Stimulated activated CD8-positive, alpha-beta memory T cell treated with anti-CD3 and anti-CD28 coated beads, Interleukin-15, amount 100 ng/mL, for 48 hours (primary cell): Measurements from ENCODE around the gene FRRS1L.

Experiments used
- DNase-seq, 2 donors: peaks; one replicate each; pipeline ENCODE4 v3.0.0-alpha.2; 2020; ENCODE audit warnings: low read depth in 2 of 2

The FRRS1L gene

DNA sequence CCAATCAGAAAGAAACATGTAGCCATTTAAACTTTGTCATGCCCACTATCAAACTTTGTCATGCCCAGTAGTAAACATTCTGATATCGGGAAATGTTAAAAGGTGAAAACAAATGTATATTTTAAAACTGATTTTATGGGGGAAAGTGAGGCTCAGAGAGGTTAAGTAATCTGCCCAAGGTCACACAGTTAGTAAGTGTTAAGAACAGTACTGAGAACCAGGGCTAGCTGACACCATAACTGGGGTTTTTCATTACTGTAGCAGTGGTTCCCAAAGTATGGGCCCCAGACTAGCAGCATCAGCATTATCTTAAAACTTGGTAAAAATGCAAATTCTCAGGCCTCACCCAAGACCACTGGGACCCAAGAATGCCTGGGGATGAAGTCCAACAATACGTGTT, 9.9 kb upstream of the FRRS1L start:
- no peak for DNase-seq

DNA sequence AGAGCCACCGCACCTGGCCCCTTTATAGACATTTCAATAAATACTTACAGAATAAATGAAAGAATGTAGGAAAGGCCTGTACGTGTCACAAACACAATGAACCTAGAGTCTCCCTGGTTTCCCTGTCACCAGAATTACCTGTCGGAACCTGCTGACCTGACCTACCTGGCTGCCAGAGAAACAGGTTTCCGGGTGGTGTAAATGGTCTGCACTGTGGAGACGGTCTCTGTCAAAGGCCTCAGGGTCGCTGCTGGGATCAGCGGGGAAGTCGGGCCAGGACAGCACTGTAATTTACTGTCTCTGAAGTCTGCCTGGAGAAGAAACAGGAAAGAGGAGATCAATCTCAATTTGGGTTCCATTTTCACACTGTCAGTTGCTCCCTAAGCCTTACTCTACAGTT, 9.3 kb upstream of the FRRS1L start:
- DNase-seq, result no peak

DNA sequence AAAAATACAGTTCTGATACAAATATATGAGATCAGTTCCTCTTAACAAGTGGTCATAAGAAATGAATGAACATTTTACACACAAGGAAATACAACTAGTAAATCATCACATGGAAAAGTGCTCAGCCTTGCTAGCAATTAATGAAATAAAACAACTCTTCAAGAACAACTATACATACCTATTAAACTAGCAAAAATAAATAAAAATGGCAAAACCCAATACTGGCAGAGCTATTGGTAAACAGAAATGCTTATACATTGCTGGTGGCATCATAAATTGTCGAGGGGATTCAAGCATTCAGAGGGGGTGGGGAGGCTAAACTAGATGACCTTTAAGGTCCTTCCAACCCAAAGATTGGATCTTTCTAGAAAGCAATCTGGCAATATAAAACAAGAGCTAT, 5.9 kb upstream of the FRRS1L start:
- DNase-seq, result no peak

DNA sequence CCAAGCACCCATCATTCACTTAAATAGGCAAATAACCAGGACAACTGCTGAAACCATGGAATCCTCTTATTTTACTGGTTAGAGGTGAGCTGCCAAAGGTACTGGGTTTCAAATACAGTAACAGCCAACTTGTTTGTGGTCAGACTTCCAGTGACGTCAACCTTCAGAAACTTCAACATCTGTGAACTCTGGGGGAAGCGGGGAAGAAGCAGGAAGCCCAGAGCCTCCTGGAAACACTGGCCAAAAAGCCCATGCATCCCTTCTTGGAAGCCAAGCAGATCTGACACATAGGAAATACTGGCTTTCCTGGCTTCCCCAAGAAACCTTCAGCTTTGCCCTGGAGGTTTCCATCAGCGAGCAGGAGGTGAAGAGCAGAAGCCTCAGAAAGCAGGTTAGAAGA, 4.9 kb upstream of the FRRS1L start:
- no peak for DNase-seq

DNA sequence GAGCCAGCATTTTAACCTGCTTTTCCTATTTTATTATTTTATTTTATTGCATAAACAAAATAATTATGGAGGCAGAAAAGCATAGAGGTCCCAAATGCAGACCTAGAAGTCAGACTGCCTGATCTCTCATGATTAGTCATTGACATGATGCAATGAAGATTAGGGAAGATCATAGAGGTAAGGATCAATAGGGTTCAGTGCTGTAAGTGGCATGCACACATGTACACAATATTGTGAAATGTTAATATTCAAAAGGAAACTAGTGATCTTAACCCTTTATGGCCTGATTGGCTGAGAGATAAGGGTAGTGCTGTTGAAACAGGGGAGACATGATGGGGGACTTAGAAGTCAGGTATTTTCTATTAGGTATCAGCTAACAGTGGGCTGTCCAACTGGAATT, 1.1 kb upstream of the FRRS1L start:
- no peak for DNase-seq

DNA sequence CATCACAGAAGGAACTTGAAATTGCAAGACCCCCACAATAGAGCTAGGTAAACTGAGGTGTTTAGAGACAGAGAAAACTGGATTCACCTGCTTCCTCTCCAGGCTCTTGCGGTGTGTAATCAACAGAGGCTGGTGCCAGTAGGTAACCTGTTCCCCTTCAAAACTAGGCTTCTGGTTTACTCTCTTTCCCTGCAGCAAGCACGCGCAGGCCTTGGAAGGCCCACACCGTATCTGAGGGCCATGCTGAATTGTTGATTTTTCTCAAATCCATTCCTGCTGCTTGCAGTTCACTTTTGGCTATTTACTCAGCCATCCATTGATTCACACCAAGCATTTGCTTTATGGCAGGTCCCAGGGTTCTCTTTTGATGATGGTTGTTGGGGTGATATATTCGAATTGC, 667 bp upstream of the FRRS1L start:
- no peak for DNase-seq

DNA sequence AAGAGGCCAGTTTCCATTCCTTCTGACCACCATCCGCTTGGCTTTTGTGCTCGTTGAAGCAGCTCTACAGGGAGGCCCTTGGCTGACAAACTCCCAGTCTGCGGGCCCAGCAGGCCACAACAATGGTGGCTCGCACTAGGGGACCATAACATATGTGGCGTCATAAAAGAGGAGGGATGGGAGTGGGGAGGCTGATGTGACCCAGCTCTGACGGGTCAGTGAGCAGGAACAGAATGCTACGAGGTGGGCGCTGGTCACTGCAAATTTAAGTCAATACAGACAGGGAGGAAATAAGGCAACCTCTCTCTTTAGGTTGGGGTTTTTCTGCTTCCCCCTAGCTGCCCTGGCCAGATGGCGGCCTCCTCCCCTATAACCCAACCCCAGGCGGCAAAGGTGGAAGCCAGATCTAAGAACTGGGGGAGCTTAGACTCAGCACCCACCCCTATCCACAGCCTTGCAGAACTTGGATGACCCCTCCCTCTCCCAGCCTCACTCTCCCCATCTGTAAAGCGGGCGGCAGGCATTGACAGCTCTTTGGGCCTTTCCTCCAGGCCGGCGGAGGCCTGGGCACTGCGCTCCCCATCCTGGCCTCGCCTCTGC, 778 bp downstream of the FRRS1L start:
- DNase-seq, result no peak

DNA sequence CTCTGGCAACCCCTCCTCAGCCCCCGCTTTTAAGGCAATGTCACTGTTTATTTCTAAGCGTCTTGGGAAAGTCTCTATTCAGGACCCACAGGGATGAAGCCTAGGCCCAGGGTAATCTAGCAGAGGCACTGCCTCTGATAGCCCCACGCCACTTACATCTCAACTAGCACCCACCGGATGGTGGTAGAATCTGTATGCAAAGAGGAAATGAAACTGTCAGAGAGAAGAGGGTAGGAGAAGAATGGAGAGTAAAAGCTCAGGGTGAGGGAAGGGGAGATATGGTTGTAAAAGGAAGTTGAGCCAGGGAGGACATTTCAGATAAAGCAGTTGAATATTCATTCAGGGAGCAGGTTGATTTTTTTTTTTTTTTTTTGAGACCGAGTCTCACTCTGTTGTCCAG, 3.0 kb downstream of the FRRS1L start:
- DNase-seq, result no peak

DNA sequence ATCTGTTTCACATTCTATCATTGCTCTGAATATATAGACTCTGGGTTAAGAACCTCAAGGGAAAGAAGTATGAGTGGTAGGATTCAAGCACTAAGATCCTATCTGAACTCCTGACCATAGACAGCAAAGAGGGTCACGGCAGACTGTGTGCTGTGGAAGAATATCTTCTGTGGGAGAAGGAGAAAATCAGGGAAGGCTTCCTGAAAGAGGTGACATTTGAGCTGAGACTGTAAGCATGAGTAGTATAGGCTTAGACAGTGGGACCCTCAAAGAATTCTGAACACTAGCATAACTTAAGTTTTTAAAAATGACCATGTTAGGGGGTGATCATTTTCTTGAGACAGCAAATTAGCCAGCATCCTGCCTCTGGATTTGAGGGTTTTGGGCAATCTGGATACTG, 3.9 kb downstream of the FRRS1L start:
- no peak for DNase-seq

DNA sequence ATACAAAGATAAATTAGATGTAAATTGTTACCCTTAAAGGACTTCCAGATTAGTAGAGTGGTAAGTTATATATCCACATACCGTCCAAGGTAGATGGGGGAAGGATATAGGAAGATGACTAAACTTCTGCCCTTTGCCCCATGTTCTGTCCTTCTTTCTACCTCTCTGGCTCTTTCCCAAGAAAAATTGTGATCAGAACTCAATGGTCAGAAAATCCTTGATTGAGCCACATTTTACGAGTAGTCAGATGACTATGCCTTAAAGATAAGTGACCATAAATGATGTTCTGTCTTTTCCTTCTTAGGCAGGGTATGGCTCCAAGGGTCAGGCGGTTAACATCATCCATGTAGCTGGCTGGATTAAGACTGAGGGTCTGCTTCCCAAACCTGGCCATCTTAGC, 4.4 kb downstream of the FRRS1L start:
- no peak for DNase-seq

DNA sequence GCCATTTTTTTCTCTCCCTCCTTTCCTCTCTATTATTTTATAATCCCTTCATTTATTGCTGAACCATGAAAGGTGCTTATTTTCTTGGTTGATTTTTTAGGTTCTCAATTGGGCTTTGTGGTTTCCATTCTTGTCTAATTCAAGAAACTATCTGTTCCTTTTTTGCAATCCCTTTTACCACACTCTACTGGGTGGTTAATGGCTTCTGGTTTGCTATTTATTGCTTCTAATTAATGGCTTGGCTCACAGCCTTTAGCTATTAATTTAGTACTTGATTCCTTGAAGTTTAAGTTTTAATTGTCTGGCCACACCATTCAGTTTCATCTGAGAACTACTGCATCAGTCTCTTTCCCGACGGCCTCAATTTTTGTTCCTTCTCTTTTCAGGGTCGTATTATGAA, 5.6 kb downstream of the FRRS1L start:
- no peak for DNase-seq

DNA sequence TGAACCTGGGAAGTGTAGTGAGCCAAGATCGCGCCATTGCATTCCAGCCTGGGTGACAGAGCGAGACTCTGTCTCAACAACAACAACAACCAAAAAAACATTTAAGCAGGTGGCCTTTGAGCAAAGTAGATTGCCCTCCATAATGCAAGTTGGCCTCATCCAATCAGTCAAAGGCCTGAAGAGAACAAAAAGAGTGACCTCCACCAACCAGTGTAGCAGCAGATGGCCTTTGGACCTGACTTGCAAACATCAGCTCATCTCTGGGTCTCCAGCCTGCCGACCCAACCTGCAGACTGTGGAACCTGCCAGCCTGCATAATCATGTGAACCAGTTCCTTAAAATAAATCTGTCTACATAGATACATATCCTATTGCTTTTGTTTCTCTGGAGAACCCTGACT, 7.5 kb downstream of the FRRS1L start:
- DNase-seq, result no peak

DNA sequence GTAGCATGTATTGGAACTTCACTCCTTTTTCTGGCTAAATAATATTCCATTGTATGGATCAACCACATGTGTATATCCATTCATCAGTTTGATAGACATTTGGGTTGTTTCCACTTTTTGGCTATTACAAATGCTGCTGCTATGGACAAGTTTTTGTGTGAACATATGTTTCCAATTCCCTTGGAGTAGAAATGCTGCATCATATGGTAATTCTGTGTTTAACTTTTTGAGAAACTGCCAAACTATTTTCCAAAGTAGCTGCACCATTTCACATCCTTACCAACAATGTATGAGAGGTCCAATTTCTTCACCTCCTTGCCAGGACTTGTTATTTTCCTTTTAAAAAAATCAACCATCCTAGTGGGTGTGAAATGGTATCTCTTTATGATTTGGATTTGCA, 8.4 kb downstream of the FRRS1L start:
- DNase-seq, result no peak

DNA sequence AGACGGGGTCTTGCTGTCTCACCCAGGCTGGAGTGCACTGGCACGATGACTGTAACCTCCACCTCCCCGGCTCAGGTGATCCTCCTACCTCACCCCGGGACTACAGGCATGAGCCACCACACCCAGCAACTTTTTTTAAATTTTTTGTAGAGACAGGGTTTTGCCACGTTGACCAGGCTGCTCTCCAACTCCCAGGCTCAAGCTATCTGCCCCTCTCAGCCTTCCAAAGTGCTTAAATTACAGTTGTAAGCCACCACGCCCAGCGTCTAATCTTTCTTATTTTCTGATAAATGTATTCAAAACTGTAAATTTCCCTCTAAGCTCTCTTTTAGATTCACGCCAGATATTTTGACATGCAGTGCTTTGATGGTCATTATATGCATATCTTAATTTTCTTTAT, 10.3 kb downstream of the FRRS1L start:
- no peak for DNase-seq

DNA sequence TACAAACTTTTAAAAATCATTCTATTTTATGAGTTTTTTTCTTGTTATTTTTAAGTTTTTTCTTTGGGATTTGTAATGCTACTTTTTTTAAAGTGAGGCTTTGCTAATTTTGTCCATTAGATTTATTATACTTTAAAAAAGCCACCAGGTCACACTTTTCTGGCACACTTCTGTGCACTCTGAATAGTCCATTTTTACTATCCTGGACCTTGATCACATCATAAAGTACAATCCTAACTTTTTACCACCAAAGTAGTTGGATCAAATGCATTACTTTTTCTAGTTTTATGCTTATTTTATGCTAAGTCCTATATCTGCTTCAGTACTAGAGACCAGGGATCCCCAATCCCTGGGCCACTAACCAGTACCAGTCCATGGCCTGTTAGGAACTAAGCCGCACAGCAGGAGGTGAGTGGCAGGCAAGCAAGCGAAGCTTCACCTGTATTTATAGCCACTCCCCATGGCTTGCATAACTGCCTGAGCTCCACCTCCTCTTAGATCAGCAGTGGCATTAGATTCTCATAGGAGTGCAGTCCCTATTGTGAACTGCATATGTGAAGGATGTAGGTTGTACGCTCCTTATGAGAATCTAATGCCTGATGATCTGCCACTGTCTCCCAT, 16.0 kb downstream of the FRRS1L start:
- no peak for DNase-seq

DNA sequence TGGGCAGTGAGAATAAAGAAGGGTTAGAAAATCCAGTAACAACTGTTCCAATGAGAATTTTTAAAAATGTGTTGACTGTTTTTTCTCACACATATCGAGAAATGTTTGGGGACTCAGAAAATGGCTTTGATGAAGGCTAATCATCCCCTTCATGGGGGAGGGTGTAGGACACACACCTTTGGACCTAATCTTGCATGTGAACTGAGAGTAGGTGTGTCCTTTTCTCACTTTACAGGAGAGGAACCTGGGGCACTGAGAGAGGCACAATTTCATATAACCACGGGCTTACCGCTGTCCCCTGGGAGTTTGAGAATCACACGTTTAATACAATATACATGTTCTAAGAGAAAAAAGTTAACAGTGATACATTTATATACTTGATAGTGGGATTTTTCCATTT, 17.3 kb downstream of the FRRS1L start:
- DNase-seq, result no peak

DNA sequence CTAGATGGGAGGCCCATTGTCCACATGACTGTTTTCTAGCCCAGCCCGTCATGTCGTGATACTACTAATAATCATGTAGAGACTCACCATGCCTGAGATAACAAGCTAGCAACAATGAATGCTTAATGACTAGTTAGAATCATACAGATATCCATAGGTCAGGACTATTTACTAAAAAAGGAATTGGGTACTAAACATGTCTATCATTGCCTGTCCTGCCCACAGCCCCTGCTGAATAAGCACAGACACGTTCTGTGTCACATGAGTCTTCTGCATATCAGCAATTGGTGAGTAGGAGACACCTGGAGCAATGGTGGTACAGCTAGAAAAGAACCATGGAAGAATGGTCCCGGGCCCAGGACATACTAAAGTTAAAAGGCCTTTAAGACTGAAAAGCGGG, 18.0 kb downstream of the FRRS1L start:
- no peak for DNase-seq

DNA sequence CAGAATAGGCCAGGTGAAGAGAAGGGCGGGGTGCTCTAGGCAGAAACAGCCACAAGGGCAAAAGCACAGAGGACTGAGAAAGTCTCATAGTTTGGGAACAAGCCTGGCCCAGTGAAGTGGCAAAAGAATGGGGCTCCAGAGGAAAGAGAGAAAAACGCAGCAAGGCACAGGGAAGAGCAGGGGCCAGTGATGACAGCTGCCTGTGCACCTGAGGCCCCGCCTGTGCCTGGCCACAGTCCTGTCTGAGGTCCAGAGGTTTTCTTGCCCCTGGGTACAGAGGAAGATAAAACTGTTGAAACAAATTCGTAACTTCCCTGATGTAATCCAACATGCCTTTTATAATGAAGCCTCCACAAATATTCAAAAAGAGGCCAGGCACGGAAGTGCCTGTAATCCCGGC, 22.0 kb downstream of the FRRS1L start:
- no peak for DNase-seq

DNA sequence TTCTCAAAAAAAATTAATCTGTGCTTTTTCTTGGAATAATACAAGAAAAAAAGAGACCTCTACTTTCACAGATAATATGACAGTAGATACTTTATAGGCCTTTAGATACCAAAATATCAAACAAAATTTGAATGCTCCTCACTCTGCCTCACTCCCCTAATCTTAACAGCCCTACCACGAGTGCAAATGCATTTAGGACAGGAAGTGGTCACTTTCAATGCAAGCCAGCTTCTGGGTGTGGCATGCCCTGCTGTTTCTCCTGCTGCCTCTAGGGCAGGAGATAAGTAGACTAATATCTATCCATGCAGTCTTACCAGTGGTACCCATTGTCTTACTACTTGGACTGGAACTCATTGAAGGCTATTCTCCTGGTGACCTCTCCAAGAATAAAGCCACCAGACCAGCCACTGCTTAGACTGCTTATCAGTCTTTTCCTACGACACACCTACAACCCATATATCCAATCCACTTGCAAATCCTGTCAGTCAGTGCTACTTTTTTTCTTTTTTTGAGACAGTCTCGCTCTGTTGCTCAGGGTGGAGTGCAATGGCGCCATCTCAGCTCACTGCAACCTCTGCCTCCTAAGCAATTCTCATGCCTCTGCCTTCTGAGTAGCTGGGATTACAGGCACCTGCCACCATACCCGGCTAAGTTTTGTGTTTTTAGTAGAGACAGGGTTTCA, 23.0 kb downstream of the FRRS1L start:
- DNase-seq, result no peak

DNA sequence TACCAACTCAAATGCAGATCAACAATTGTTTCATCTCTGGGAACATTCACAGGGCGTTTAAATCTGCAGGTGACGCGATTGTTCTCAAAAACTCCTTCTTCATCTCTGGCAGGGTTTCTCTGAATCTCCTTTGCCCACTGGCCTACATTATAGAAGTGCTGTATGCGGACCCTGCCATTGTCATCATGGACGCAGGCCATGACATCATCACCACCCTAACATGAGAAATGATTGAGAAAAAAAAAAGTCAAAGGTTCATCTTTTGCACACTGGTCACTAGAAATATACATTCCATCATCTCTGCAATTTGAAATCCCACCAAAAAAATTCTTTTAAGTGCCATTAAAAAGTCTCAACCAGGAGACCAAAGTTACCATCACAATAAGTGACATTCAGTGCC, 25.7 kb downstream of the FRRS1L start:
- no peak for DNase-seq

DNA sequence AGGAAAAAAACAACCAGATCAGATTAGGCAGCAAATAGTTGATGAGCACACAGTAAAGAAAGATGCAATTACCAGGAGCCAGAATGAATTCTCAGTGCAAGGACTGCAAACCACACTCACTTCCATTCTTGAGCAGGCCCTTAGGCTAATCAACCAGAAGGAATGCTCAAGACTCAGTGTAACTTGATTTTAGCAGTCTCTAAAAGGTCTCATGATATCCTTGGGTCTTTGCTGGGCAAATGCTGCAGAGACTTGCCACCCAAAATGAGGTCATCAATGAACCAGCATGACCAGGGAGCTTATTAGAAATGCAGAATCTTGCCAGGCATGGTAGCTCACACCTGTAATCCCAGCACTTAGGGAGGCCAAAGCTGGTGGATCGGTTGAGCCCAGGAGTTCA, 27.2 kb downstream of the FRRS1L start:
- no peak for DNase-seq

DNA sequence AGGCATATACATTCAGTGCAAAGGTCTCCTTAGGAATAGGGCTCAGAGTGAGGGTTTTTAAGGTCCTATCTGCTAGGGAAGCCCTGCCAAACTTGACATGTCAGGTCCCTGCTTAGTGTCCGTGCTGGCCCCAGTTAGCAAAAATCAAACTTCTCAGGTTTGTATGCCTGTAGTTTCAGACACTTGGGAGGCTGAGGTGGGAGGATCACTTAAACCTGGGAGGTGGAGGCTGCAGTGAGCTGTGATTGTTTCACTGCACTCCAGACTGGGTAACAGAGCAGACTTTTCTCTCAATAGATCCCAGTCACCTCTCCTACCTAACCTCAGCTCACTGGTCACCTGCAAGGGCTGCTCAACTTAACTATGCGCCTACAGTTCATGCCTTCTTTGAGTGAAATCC, 28.6 kb downstream of the FRRS1L start:
- no peak for DNase-seq

DNA sequence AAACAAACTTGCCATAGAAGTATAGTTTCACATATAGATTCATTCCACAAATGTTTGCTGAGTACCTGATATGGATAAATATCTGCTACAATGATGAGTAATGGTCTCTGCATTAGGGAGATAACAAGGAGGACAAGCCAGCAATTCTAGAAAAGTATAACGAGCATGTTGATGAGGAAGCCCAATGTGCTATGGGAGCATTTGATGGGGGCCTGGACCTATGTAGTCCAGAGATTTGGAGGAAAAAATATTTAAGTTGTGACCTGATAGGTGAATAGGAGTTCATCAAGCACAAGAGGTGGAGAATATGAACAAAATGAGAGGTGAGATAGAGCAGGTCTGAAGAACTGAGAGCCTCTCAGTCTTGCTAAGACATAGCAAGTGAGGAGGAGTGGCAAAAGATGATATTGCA, 32.9 kb downstream of the FRRS1L start:
- no peak for DNase-seq

DNA sequence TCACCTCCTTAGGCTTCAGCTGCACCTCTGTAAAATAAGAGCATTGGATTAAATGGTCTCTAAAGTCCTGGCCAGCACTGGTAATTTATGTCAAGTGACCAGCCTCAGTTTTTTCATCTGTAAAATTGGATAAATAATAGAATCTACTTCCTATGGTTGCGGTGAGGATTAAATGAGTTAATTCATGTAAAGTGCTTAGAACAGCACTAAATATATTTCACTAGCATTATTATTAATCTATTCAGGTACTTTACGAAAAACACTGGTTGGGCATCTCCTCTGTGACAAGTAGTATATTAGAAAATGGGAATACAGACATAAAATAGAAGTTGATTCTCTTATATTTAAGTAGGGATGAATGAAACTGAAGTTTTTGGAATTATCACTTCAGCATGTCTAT, 33.5 kb downstream of the FRRS1L start:
- DNase-seq, result no peak
